AG04450 (cell line): ENCODE measurements around the gene C5orf47. TPM values are rescaled to one million over a fixed set of nuclear protein-coding genes. Genes with fewer than 3 reads are reported as not detected.

Experiments
- CTCF ChIA-PET: fragments of 300-600, 350-600 bp; formaldehyde crosslinking; extraction: SDS; loops from one replicate; lab custom pipeline; 2022; ENCODE audit warnings: antibody characterized with exemption, inconsistent platforms; lab: Charles Lee
- POLR2A ChIA-PET: fragments of 350-600 bp; formaldehyde crosslinking; extraction: SDS; loops from one replicate; lab custom pipeline; 2021; ENCODE audit warnings: antibody characterized with exemption, inconsistent platforms; lab: Yijun Ruan, JAX
- DNase-seq: peaks from one replicate; pipeline ENCODE4 v3.0.0-alpha.2; 2011; ENCODE audit warnings: low read depth, low spot score
- H3K27ac ChIP-seq: one replicate; pipeline ENCODE4 v1.5.1; 2012; ENCODE audit warnings: low read depth, low read length, control low read depth
- H3K27me3 ChIP-seq: one replicate; pipeline ENCODE4 v1.6.0; 2012; ENCODE audit warnings: low read length; ENCODE audit not compliant: control insufficient read depth, insufficient read depth
- H3K4me3 ChIP-seq: 2 replicates; pipeline ENCODE4 v1.5.1; 2011; ENCODE audit warnings: mild to moderate bottlenecking, low read depth, low read length, control low read depth
- H3K9me3 ChIP-seq: 2 replicates; pipeline ENCODE4 v1.5.1; 2012; ENCODE audit warnings: low read length; ENCODE audit not compliant: control insufficient read depth, insufficient read depth
- CTCF ChIP-seq: IDR thresholded peaks from 2 replicates; pipeline ENCODE4 v1.5.1; 2011; ENCODE audit warnings: low read depth, low read length, control low read depth, inconsistent platforms
- polyA plus RNA-seq: library from polyadenylated mRNA; depleted of rRNA; stranded (reverse); fragments of >200 nt; gene quantifications from 2 replicates; pipeline ENCODE4 v1.2.3, GENCODE V29; 2011

C5orf47 gene
- polyA plus RNA-seq, 1 experiment = not detected

- H3K27me3 ChIP-seq = peaks cover 17% of the 10 kb centered on the region
- H3K4me3 ChIP-seq = no peak overlapping the region
- no peak for TF ChIP-seq CTCF
- no peaks in the 10 kb centered on the region; the same call in 1 of the 2 replicates for H3K9me3 ChIP-seq
- POLR2A ChIA-PET = no interaction called here
- no peak for DNase-seq
- H3K27ac ChIP-seq = no peak overlapping the region
- CTCF ChIA-PET = interaction anchor here (1.0 to 4.8 kb wide), 3 partner anchors 10 to 364 kb away, joined by 3 to 23 read pairs (median 4); partner anchors contain the start of gene BOD1
Measured at GRCh38 chr5:173981185-173981761, 7.7 kb upstream of the C5orf47 start.

GRCh38 chr5:173984218-173984617, 4.8 kb upstream of the C5orf47 start:
- Histone ChIP-seq H3K4me3 (no peak overlapping the region), H3K9me3 (peaks cover 5% of the 10 kb centered on the region), H3K27ac (no peak overlapping the region), H3K27me3 (peaks cover 15% of the 10 kb centered on the region)
- POLR2A ChIA-PET = no interaction called here
- peak; percentile 51 for TF ChIP-seq CTCF
- CTCF ChIA-PET = interaction anchor here (0.6 to 3.0 kb wide), 9 partner anchors 10 to 371 kb away, joined by 3 to 24 read pairs (median 3); partner anchors contain the start of gene BOD1
- DNase-seq = no peak

- ChIA-PET CTCF (no interaction called here), POLR2A (no interaction called here)
- Histone ChIP-seq H3K27me3 (peaks cover 4% of the 10 kb centered on the region), H3K27ac (no peak overlapping the region), H3K9me3 (peaks cover 6% of the 10 kb centered on the region; the same call in 1 of the 2 replicates), H3K4me3 (no peak overlapping the region)
- DNase-seq = no peak
- no peak for TF ChIP-seq CTCF
Measured at GRCh38 chr5:173989432-173990082, 587 bp downstream of the C5orf47 start.

GRCh38 chr5:173997331-173997730, 8.4 kb downstream of the C5orf47 start:
- Histone ChIP-seq H3K4me3 (no peak overlapping the region), H3K9me3 (no peaks in the 10 kb centered on the region), H3K27me3 (no peaks in the 10 kb centered on the region), H3K27ac (no peak overlapping the region)
- CTCF ChIA-PET = interaction anchor here (1.5 kb wide), 1 partner anchor 320 kb away, joined by 3 read pairs; no protein-coding TSS in a partner anchor
- no peak for TF ChIP-seq CTCF
- POLR2A ChIA-PET = no interaction called here
- no peak for DNase-seq

- Histone ChIP-seq H3K27ac (no peak overlapping the region), H3K4me3 (no peak overlapping the region), H3K27me3 (no peaks in the 10 kb centered on the region), H3K9me3 (no peaks in the 10 kb centered on the region)
- no peak for TF ChIP-seq CTCF
- DNase-seq = no peak
- ChIA-PET CTCF (interaction anchor here (0.6 to 1.5 kb wide), 4 partner anchors 14 to 321 kb away, joined by 3 to 4 read pairs (median 3); no protein-coding TSS in a partner anchor), POLR2A (no interaction called here)
Measured at GRCh38 chr5:173998531-173998930, 9.6 kb downstream of the C5orf47 start.
